ENCODE data around the gene NCBP2. TPM values are rescaled to one million over a fixed set of nuclear protein-coding genes. Genes with fewer than 3 reads are reported as not detected.
A peak's percentile ranks its signal among the peaks of the same experiment; 100 is the strongest.

NCBP2 gene
- total RNA-seq: 46.0 TPM
- 10 to 100 TPM; 56.7 to 78.0 (median 69.6) TPM for polyA plus RNA-seq

DNA sequence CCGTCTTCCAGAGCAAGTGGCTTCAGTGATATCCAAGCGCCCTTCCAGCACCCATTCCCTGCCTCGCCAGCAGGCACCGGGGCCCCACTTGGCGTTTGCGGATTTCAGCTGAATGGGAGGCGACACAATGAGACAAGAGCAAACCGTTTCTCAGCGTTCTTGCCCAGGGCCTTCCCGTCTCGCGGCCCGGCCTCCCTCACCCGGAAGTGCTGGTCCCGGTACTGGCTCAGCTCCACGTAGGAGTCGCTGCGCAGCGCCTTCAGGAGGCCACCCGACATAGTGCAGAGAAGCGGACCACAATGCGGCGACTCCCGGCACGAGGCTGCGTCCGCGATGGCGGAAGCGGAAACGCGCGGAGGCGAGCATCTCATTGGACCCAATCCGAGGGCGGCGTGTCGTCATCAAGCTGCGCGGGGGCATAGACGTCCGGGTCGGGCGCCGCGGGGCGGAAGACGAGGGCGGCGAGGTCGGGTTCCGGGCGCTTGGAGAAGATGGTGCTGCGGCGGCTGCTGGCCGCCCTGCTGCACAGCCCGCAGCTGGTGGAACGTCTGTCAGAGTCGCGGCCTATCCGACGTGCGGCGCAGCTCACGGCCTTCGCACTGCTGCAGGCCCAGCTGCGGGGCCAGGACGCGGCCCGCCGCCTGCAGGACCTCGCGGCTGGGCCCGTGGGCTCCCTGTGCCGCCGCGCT lies at the start of gene NCBP2:
NCBP2 (minus strand) TSS at position 303 of the 689 bp plus-strand sequence; CDS start at position 278, 25 bp downstream.
- H3K9me3 Mint-ChIP-seq: no peaks in the 10 kb centered on the region
- peak within 1 kb of the TSS; percentile 98 for H3K4me3 Mint-ChIP-seq
- ATAC-seq (ENCODE audit: low read depth in 2 of 2) (peak; percentile 95 to 96), DNase-seq (peak; percentile 99)
- H3K27ac Mint-ChIP-seq: peak within 1 kb of the TSS; percentile 98 to 99 (median 99)
- Histone ChIP-seq H3K9me3 (ENCODE audit: control insufficient read depth in 2 of 2, low read length in 2 of 2) (no peaks in the 10 kb centered on the region), H3K27ac (ENCODE audit: insufficient read depth, low read length, poor library complexity, severe bottlenecking) (peak within 1 kb of the TSS; percentile 97), H3K36me3 (ENCODE audit: control insufficient read depth, insufficient read depth, low read length) (peaks cover 21% of the 10 kb centered on the region), H3K27me3 (ENCODE audit: control insufficient read depth, insufficient read depth, low read length) (no peaks in the 10 kb centered on the region), H3K4me3 (ENCODE audit: low read depth, low read length) (peak within 1 kb of the TSS; percentile 94), H3K4me1 (ENCODE audit: control insufficient read depth, insufficient read depth, low read length, poor library complexity, severe bottlenecking) (peaks cover 28% of the 10 kb centered on the region)
- peaks cover 15 to 59% (median 38%) of the 10 kb centered on the region in 4 donors for H3K4me1 Mint-ChIP-seq
- peaks cover 31% of the 10 kb centered on the region for H3K36me3 Mint-ChIP-seq
- H3K27me3 Mint-ChIP-seq: peaks cover 4% of the 10 kb centered on the region

DNA sequence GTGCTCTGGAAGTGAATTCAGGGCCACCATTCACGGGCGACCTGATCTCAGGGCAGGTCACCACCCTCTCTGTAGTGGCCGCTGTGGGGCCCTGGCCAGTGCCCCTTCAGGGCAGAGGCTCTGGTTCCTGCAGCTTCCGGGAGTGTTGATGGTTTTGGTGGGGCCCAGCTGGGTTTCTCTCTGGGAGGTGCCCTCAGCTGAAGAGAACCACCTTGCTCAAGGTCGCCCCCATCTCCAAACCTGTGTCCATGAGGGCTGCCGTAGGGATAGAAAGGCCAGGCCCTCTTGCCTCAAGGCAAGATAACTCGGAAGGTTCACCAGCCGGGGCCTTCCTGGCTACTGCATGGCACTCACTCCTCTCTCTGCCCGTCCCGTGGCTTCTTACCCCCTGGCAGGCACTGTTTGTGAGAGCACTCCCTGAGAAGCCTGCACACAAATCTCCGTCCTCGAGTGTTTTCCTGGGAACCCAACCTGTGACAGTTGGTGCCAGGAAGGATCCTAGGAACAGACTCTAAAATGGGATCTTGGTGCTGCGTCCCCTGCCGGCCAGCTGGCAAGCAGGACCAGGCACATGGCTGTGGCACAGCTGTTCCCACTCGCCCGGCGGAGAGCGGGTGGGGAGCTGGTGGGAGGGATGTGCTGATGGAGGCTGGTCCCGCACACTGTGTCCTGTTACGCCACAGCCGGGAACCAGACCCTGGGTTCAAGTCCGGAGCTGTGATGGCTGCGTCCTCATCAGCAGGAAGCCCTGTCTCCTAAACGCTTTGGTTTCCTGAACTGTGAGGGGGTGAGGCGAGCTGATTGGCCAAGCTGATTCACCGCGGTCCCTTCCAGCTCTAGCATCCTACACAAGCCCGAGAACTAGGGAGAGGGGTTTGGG lies 49.5 kb upstream of the NCBP2 start:
- Mint-ChIP-seq H3K4me3 (no peak overlapping the region), H3K27me3 (no peaks in the 10 kb centered on the region), H3K4me1 (no peaks in the 10 kb centered on the region), H3K27ac (no peak overlapping the region), H3K36me3 (no peaks in the 10 kb centered on the region), H3K9me3 (no peaks in the 10 kb centered on the region)
- ATAC-seq (ENCODE audit: low read depth in 2 of 2) (no peak), DNase-seq (no peak)
- Histone ChIP-seq H3K9me3 (ENCODE audit: control insufficient read depth in 2 of 2, low read length in 2 of 2) (no peaks in the 10 kb centered on the region), H3K27me3 (ENCODE audit: control insufficient read depth, insufficient read depth, low read length) (no peaks in the 10 kb centered on the region), H3K4me1 (ENCODE audit: control insufficient read depth, insufficient read depth, low read length, poor library complexity, severe bottlenecking) (no peaks in the 10 kb centered on the region), H3K27ac (ENCODE audit: insufficient read depth, low read length, poor library complexity, severe bottlenecking) (no peak overlapping the region), H3K4me3 (ENCODE audit: low read depth, low read length) (no peak overlapping the region), H3K36me3 (ENCODE audit: control insufficient read depth, insufficient read depth, low read length) (no peaks in the 10 kb centered on the region)

DNA sequence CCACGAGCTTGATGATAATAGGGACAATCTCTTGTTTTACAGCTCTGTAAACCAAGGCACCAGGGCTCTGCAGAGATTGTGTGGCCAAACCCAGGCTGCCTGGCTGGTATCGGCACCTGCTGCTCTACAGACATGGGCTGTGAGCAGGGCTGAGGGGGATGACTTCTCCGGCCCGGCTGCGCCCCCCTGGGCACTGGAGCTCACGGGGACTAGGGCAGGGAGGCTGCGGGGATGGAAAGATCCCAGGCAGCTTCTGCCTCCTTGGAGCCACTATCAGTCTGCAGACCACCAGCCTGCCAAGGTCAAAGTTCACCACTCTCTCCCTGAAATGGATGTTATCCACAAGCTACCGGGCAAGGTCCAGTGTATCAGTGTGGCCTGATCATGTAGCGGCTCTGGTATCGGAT lies 48.3 kb upstream of the NCBP2 start:
- no peak overlapping the region for H3K27ac ChIP-seq (ENCODE audit: insufficient read depth, low read length, poor library complexity, severe bottlenecking)
- H3K27me3 ChIP-seq (ENCODE audit: control insufficient read depth, insufficient read depth, low read length): no peaks in the 10 kb centered on the region
- Mint-ChIP-seq H3K27me3 (no peaks in the 10 kb centered on the region), H3K27ac (no peak overlapping the region), H3K36me3 (no peaks in the 10 kb centered on the region), H3K4me1 (no peaks in the 10 kb centered on the region), H3K9me3 (no peaks in the 10 kb centered on the region), H3K4me3 (no peak overlapping the region)
- DNase-seq (no peak), ATAC-seq (ENCODE audit: low read depth in 2 of 2) (no peak)
- no peaks in the 10 kb centered on the region for H3K4me1 ChIP-seq (ENCODE audit: control insufficient read depth, insufficient read depth, low read length, poor library complexity, severe bottlenecking)
- no peaks in the 10 kb centered on the region for H3K36me3 ChIP-seq (ENCODE audit: control insufficient read depth, insufficient read depth, low read length)
- H3K4me3 ChIP-seq (ENCODE audit: low read depth, low read length): no peak overlapping the region
- no peaks in the 10 kb centered on the region for H3K9me3 ChIP-seq (ENCODE audit: control insufficient read depth in 2 of 2, low read length in 2 of 2)

- peaks cover 2% of the 10 kb centered on the region for H3K27me3 ChIP-seq (ENCODE audit: control insufficient read depth, insufficient read depth, low read length)
- Mint-ChIP-seq H3K4me1 (no peaks in the 10 kb centered on the region), H3K9me3 (no peaks in the 10 kb centered on the region), H3K27ac (no peak overlapping the region), H3K27me3 (no peaks in the 10 kb centered on the region), H3K36me3 (no peaks in the 10 kb centered on the region), H3K4me3 (no peak overlapping the region)
- no peaks in the 10 kb centered on the region for H3K9me3 ChIP-seq (ENCODE audit: control insufficient read depth in 2 of 2, low read length in 2 of 2)
- no peak overlapping the region for H3K4me3 ChIP-seq (ENCODE audit: low read depth, low read length)
- no peaks in the 10 kb centered on the region for H3K4me1 ChIP-seq (ENCODE audit: control insufficient read depth, insufficient read depth, low read length, poor library complexity, severe bottlenecking)
- ATAC-seq (ENCODE audit: low read depth in 2 of 2): no peak
- H3K36me3 ChIP-seq (ENCODE audit: control insufficient read depth, insufficient read depth, low read length): no peaks in the 10 kb centered on the region
- DNase-seq: no peak
- no peak overlapping the region for H3K27ac ChIP-seq (ENCODE audit: insufficient read depth, low read length, poor library complexity, severe bottlenecking)
Observed at GRCh38 chr3:196989721-196990262, 47.5 kb upstream of the NCBP2 start.

DNA sequence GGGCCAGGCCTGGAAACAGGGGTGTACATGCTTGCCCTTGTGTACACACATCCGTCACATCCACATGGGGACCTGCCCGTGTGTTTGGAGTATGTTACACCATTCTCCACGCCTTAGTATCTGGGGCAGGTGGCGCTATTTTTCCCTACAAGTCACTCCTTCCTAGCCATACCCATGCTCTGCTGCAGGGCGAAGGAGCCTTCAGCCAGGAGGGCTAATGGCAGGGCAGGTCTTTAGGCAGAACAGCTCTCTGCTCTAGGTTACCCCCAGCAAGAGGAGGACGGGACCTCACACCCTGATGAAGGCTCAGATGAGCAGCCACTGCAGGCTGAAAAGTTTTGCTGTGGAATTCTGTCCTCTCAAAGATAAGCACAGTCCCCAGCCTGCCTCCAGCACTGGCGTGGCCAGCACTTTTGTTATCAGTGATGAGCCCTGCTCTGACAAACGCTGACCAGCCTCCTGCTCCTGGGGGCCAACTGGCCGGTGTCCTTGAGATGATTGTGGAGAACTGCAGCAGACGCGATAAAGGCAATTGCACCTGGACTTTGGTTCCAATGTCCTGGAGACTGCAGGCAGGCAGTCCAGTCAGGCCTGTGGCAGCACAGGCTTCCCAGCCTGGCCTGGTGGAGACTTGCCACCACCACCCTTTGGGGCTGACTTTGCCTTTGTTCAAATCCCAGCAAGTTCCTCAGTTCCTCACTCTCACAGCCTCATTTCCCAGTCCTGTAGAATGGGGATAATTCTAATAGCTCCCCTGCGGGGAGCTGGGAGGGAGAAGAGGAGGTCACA lies 46.1 kb upstream of the NCBP2 start:
- Mint-ChIP-seq H3K4me3 (no peak overlapping the region), H3K36me3 (no peaks in the 10 kb centered on the region), H3K27ac (no peak overlapping the region), H3K4me1 (no peaks in the 10 kb centered on the region), H3K9me3 (peaks cover 0 to 3% (median 2%) of the 10 kb centered on the region in 7 donors), H3K27me3 (peaks cover 4% of the 10 kb centered on the region)
- Histone ChIP-seq H3K36me3 (ENCODE audit: control insufficient read depth, insufficient read depth, low read length) (no peaks in the 10 kb centered on the region), H3K4me3 (ENCODE audit: low read depth, low read length) (no peak overlapping the region), H3K4me1 (ENCODE audit: control insufficient read depth, insufficient read depth, low read length, poor library complexity, severe bottlenecking) (no peaks in the 10 kb centered on the region), H3K9me3 (ENCODE audit: control insufficient read depth in 2 of 2, low read length in 2 of 2) (peaks cover 1 to 4% of the 10 kb centered on the region in 2 experiments), H3K27me3 (ENCODE audit: control insufficient read depth, insufficient read depth, low read length) (peaks cover 6% of the 10 kb centered on the region), H3K27ac (ENCODE audit: insufficient read depth, low read length, poor library complexity, severe bottlenecking) (no peak overlapping the region)
- no peak for DNase-seq
- ATAC-seq (ENCODE audit: low read depth in 2 of 2): no peak

DNA sequence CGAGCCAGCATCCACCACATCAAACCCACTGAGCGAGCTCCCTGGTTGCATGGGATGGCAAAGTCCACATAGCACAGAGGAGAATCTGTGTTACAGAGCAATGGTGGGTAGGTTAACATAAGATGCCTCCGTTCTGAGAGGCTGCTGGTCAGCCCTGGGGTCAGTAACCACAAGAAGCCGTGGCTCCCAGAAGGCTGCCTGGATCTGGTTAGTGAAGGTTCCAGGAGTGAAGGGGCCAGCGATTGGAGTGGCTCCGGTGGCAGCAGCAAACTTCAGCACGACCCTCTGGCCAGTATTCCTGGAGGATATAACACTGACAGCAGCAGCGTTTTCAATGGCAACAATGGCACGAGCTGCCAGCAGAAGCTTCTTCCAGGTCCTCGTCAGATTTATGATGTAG lies 44.7 kb upstream of the NCBP2 start:
- no peaks in the 10 kb centered on the region for H3K36me3 ChIP-seq (ENCODE audit: control insufficient read depth, insufficient read depth, low read length)
- H3K4me3 ChIP-seq (ENCODE audit: low read depth, low read length): no peak overlapping the region
- Mint-ChIP-seq H3K36me3 (no peaks in the 10 kb centered on the region), H3K9me3 (peaks cover 0 to 8% (median 6%) of the 10 kb centered on the region in 7 donors), H3K27ac (no peak overlapping the region), H3K4me3 (no peak overlapping the region), H3K27me3 (peaks cover 7% of the 10 kb centered on the region), H3K4me1 (no peaks in the 10 kb centered on the region)
- H3K27ac ChIP-seq (ENCODE audit: insufficient read depth, low read length, poor library complexity, severe bottlenecking): no peak overlapping the region
- DNase-seq: no peak
- peaks cover 4 to 11% of the 10 kb centered on the region in 2 experiments for H3K9me3 ChIP-seq (ENCODE audit: control insufficient read depth in 2 of 2, low read length in 2 of 2)
- no peaks in the 10 kb centered on the region for H3K4me1 ChIP-seq (ENCODE audit: control insufficient read depth, insufficient read depth, low read length, poor library complexity, severe bottlenecking)
- ATAC-seq (ENCODE audit: low read depth in 2 of 2): no peak
- peaks cover 8% of the 10 kb centered on the region for H3K27me3 ChIP-seq (ENCODE audit: control insufficient read depth, insufficient read depth, low read length)
